Ovary (tissue), 3 donors: Measurements from ENCODE around the gene CDC42SE2.

Source experiments
- CTCF ChIP-seq, 3 donors: fragments of 450-650 bp in 2 of 3; fragments of 200-600 bp in 1 of 3; IDR thresholded peaks; one replicate each; pipeline versions ENCODE4 v1.5.1 to v1.8.0; 2016 to 2022; ENCODE audit warnings: antibody characterized with exemption in 3 of 3, mild to moderate bottlenecking in 1 of 3
- POLR2A ChIP-seq: fragments of 450-650 bp; IDR thresholded peaks from one replicate; pipeline ENCODE4 v1.6.1; 2017; ENCODE audit warnings: antibody characterized with exemption, mild to moderate bottlenecking, moderate library complexity
- donor health status: DM: no; HTN: no; CAD: no.

GRCh38 chr5:131406975-131407638 is 143.3 kb downstream of the CDC42SE2 start:
- no peak for TF ChIP-seq CTCF (IDR thresholded peaks at IDR 0.05)
- TF ChIP-seq POLR2A: no peak
